Effector memory CD4-positive, alpha-beta T cell (primary cell): ENCODE data around the gene PRR29.

ENCODE experiments used
- DNase-seq, 3 donors: peaks; one replicate each; pipeline ENCODE4 v3.0.0-alpha.2; 2020
- H3K27ac ChIP-seq: 2 replicates; pipeline ENCODE4 v1.7.0; 2013; ENCODE audit warnings: mild to moderate bottlenecking, low read length, moderate library complexity; ENCODE audit not compliant: insufficient read depth, poor library complexity, severe bottlenecking
- H3K27me3 ChIP-seq: replicated peaks from 2 replicates; pipeline ENCODE4 v1.7.0; 2013; ENCODE audit warnings: mild to moderate bottlenecking, low read length; ENCODE audit not compliant: insufficient read depth, control insufficient read depth, poor library complexity, severe bottlenecking
- H3K36me3 ChIP-seq: 2 replicates; pipeline ENCODE4 v1.7.0; 2013; ENCODE audit warnings: mild to moderate bottlenecking, low read length, moderate library complexity; ENCODE audit not compliant: control insufficient read depth, insufficient read depth
- H3K4me1 ChIP-seq: 2 replicates; pipeline ENCODE4 v1.7.0; 2013; ENCODE audit warnings: low read length, mild to moderate bottlenecking; ENCODE audit not compliant: control insufficient read depth, insufficient read depth, poor library complexity, severe bottlenecking
- H3K4me3 ChIP-seq: 2 replicates; pipeline ENCODE4 v1.7.0; 2013; ENCODE audit warnings: low read length, low read depth, mild to moderate bottlenecking; ENCODE audit not compliant: insufficient read depth, poor library complexity, severe bottlenecking
- H3K9me3 ChIP-seq: 2 replicates; pipeline ENCODE4 v1.7.0; 2013; ENCODE audit warnings: mild to moderate bottlenecking, low read length, moderate library complexity; ENCODE audit not compliant: control insufficient read depth

The PRR29 gene

GRCh38 chr17:63960430-63960829, 37.7 kb upstream of the PRR29 start:
- Histone ChIP-seq H3K27me3 (no peaks in the 10 kb centered on the region), H3K4me1 (peaks cover 3% of the 10 kb centered on the region), H3K27ac (no peak overlapping the region), H3K9me3 (no peaks in the 10 kb centered on the region), H3K4me3 (no peak overlapping the region), H3K36me3 (no peaks in the 10 kb centered on the region)
- no peak for DNase-seq

- H3K27ac ChIP-seq: no peak overlapping the region
- no peaks in the 10 kb centered on the region for H3K9me3 ChIP-seq
- no peaks in the 10 kb centered on the region for H3K36me3 ChIP-seq
- H3K4me3 ChIP-seq: no peak overlapping the region
- peak; percentile 17 to 37 (median 36) for DNase-seq
- no peaks in the 10 kb centered on the region for H3K27me3 ChIP-seq
- H3K4me1 ChIP-seq: peaks cover 3% of the 10 kb centered on the region
Observed at GRCh38 chr17:63961355-63962212, 36.6 kb upstream of the PRR29 start.

GRCh38 chr17:63962298-63962744, 35.8 kb upstream of the PRR29 start:
- H3K9me3 ChIP-seq: no peaks in the 10 kb centered on the region
- peaks cover 3% of the 10 kb centered on the region for H3K4me1 ChIP-seq
- no peak for DNase-seq
- no peak overlapping the region for H3K4me3 ChIP-seq
- H3K27ac ChIP-seq: no peak overlapping the region
- no peaks in the 10 kb centered on the region for H3K36me3 ChIP-seq
- no peaks in the 10 kb centered on the region for H3K27me3 ChIP-seq

- Histone ChIP-seq H3K27me3 (no peaks in the 10 kb centered on the region), H3K36me3 (no peaks in the 10 kb centered on the region), H3K4me1 (peaks cover 3% of the 10 kb centered on the region), H3K27ac (no peak overlapping the region), H3K9me3 (no peaks in the 10 kb centered on the region), H3K4me3 (no peak overlapping the region)
- DNase-seq: no peak
Observed at GRCh38 chr17:63963123-63963522, 35.0 kb upstream of the PRR29 start.

- H3K9me3 ChIP-seq: no peaks in the 10 kb centered on the region
- no peaks in the 10 kb centered on the region for H3K36me3 ChIP-seq
- H3K27me3 ChIP-seq: no peaks in the 10 kb centered on the region
- no peak overlapping the region for H3K27ac ChIP-seq
- no peak overlapping the region for H3K4me3 ChIP-seq
- no peak for DNase-seq
- H3K4me1 ChIP-seq: no peaks in the 10 kb centered on the region
Observed at GRCh38 chr17:63966646-63967264, 31.4 kb upstream of the PRR29 start.

GRCh38 chr17:63967953-63968352, 30.2 kb upstream of the PRR29 start:
- Histone ChIP-seq H3K27me3 (no peaks in the 10 kb centered on the region), H3K4me3 (no peak overlapping the region), H3K36me3 (no peaks in the 10 kb centered on the region), H3K27ac (no peak overlapping the region), H3K4me1 (no peaks in the 10 kb centered on the region), H3K9me3 (no peaks in the 10 kb centered on the region)
- DNase-seq: no peak

- no peak for DNase-seq
- Histone ChIP-seq H3K9me3 (no peaks in the 10 kb centered on the region), H3K27ac (no peak overlapping the region), H3K4me3 (no peak overlapping the region), H3K4me1 (no peaks in the 10 kb centered on the region), H3K36me3 (no peaks in the 10 kb centered on the region), H3K27me3 (no peaks in the 10 kb centered on the region)
Observed at GRCh38 chr17:63969278-63969677, 28.9 kb upstream of the PRR29 start.

- no peaks in the 10 kb centered on the region for H3K4me1 ChIP-seq
Observed at GRCh38 chr17:63972796-63973195, 25.4 kb upstream of the PRR29 start, which contains the start of gene SCN4A. TSS of gene SCN4A (minus strand) at chr17:63972918. CDS start at chr17:63972841, 77 bp downstream.

GRCh38 chr17:63973247-63973646, 24.9 kb upstream of the PRR29 start:
- Histone ChIP-seq H3K4me1 (no peaks in the 10 kb centered on the region), H3K9me3 (no peaks in the 10 kb centered on the region), H3K4me3 (no peak overlapping the region), H3K27ac (no peak overlapping the region), H3K36me3 (no peaks in the 10 kb centered on the region), H3K27me3 (no peaks in the 10 kb centered on the region)
- DNase-seq: no peak

More at GRCh38 chr17:63972796-63973195, 25.4 kb upstream of the PRR29 start, which contains the start of gene SCN4A:
- Histone ChIP-seq H3K27me3 (no peaks in the 10 kb centered on the region), H3K36me3 (no peaks in the 10 kb centered on the region), H3K27ac (no peak within 1 kb of the TSS), H3K4me3 (no peak within 1 kb of the TSS), H3K9me3 (no peaks in the 10 kb centered on the region)
- no peak for DNase-seq

GRCh38 chr17:63973930-63974593, 24.1 kb upstream of the PRR29 start:
- Histone ChIP-seq H3K27me3 (no peaks in the 10 kb centered on the region), H3K4me3 (no peak overlapping the region)

More at GRCh38 chr17:63973930-63974593, 24.1 kb upstream of the PRR29 start:
- H3K27ac ChIP-seq: no peak overlapping the region
- H3K36me3 ChIP-seq: no peaks in the 10 kb centered on the region
- no peaks in the 10 kb centered on the region for H3K9me3 ChIP-seq
- H3K4me1 ChIP-seq: no peaks in the 10 kb centered on the region
- no peak for DNase-seq
